Muscle layer of duodenum (tissue), 2 donors: ENCODE measurements around the gene PCLAF.
"Not testable (repeated sequence)": the region's sequence is repeated elsewhere in the genome, so short reads cannot be mapped to it uniquely, and the experiment has no call there.

Experiments used
- H3K27ac ChIP-seq: one replicate; pipeline ENCODE4 v1.7.0; 2013; ENCODE audit warnings: mild to moderate bottlenecking, low read length
- H3K27me3 ChIP-seq: one replicate; pipeline ENCODE4 v1.7.0; 2013; ENCODE audit warnings: low read depth, mild to moderate bottlenecking, control low read depth, low read length
- H3K36me3 ChIP-seq, 2 donors: one replicate each; pipeline ENCODE4 v1.7.0; 2013; ENCODE audit warnings: low read length in 2 of 2, control low read depth in 1 of 2, mild to moderate bottlenecking in 1 of 2; ENCODE audit not compliant: insufficient read depth in 2 of 2, control insufficient read depth in 1 of 2
- H3K4me1 ChIP-seq, 2 donors: one replicate each; pipeline ENCODE4 v1.7.0; 2013; ENCODE audit warnings: low read length in 2 of 2, mild to moderate bottlenecking in 2 of 2, control low read depth in 1 of 2, moderate library complexity in 1 of 2; ENCODE audit not compliant: insufficient read depth in 2 of 2, control insufficient read depth in 1 of 2
- H3K4me3 ChIP-seq, 2 donors: one replicate each; pipeline ENCODE4 v1.7.0; 2013; ENCODE audit warnings: low read length in 2 of 2, low read depth in 1 of 2, mild to moderate bottlenecking in 1 of 2
- H3K9me3 ChIP-seq, 2 donors: one replicate each; pipeline ENCODE4 v1.7.0; 2013; ENCODE audit warnings: low read length in 2 of 2, control low read depth in 1 of 2, mild to moderate bottlenecking in 1 of 2; ENCODE audit not compliant: control insufficient read depth in 1 of 2
- donor health status: healthy.

Gene PCLAF

GRCh38 chr15:64392471-64392870, 11.2 kb upstream of the PCLAF start:
- H3K4me1 ChIP-seq, H3K9me3 ChIP-seq, H3K27ac ChIP-seq, H3K4me3 ChIP-seq, H3K27me3 ChIP-seq: not testable (repeated sequence)
- peaks cover 24 to 31% of the 10 kb centered on the region in 2 donors for H3K36me3 ChIP-seq

- peaks cover 6 to 9% of the 10 kb centered on the region in 2 donors for H3K4me1 ChIP-seq
Measured at GRCh38 chr15:64389036-64389435, 7.8 kb upstream of the PCLAF start.

GRCh38 chr15:64387562-64388168, 6.4 kb upstream of the PCLAF start, which contains the start of gene TRIP4:
Gene TRIP4, plus strand, starts transcription at chr15:64387836. Its CDS starts 28 bp downstream, at chr15:64387864.
- no peaks in the 10 kb centered on the region for H3K36me3 ChIP-seq
- no peaks in the 10 kb centered on the region for H3K9me3 ChIP-seq
- peaks cover 6 to 9% of the 10 kb centered on the region in 2 donors for H3K4me1 ChIP-seq
- no peaks in the 10 kb centered on the region for H3K27me3 ChIP-seq
- H3K4me3 ChIP-seq, result peak within 1 kb of the TSS; percentile 96 to 97
- peak within 1 kb of the TSS; percentile 85 for H3K27ac ChIP-seq

More at GRCh38 chr15:64389036-64389435, 7.8 kb upstream of the PCLAF start:
- H3K4me3 ChIP-seq, result peak overlapping the region in 1 of 2 donors; percentile 97
- H3K27ac ChIP-seq, result no peak overlapping the region
- no peaks in the 10 kb centered on the region for H3K27me3 ChIP-seq
- H3K36me3 ChIP-seq, result peaks cover 0 to 3% of the 10 kb centered on the region in 2 donors
- no peaks in the 10 kb centered on the region for H3K9me3 ChIP-seq

GRCh38 chr15:64386291-64386690, 5.0 kb upstream of the PCLAF start:
- no peaks in the 10 kb centered on the region for H3K9me3 ChIP-seq
- no peaks in the 10 kb centered on the region for H3K27me3 ChIP-seq
- no peaks in the 10 kb centered on the region for H3K36me3 ChIP-seq
- H3K27ac ChIP-seq, result no peak overlapping the region
- peaks cover 8 to 9% of the 10 kb centered on the region in 2 donors for H3K4me1 ChIP-seq
- no peak overlapping the region for H3K4me3 ChIP-seq

- H3K4me1 ChIP-seq, result peaks cover 6 to 12% of the 10 kb centered on the region in 2 donors
- no peaks in the 10 kb centered on the region for H3K36me3 ChIP-seq
- no peak overlapping the region for H3K4me3 ChIP-seq
- no peaks in the 10 kb centered on the region for H3K27me3 ChIP-seq
- no peak overlapping the region for H3K27ac ChIP-seq
- H3K9me3 ChIP-seq, result no peaks in the 10 kb centered on the region
Measured at GRCh38 chr15:64383760-64384159, 2.5 kb upstream of the PCLAF start.

GRCh38 chr15:64380130-64380870, 941 bp downstream of the PCLAF start:
- H3K4me1 ChIP-seq, H3K9me3 ChIP-seq, H3K27ac ChIP-seq, H3K27me3 ChIP-seq, H3K36me3 ChIP-seq: not testable (repeated sequence)
- H3K4me3 ChIP-seq, result peak overlapping the region; percentile 87 to 88

GRCh38 chr15:64379216-64379960, 1.9 kb downstream of the PCLAF start:
- no peaks in the 10 kb centered on the region for H3K9me3 ChIP-seq
- peaks cover 3 to 7% of the 10 kb centered on the region in 2 donors for H3K4me1 ChIP-seq
- no peaks in the 10 kb centered on the region for H3K27me3 ChIP-seq
- H3K27ac ChIP-seq, result no peak overlapping the region
- H3K36me3 ChIP-seq, result no peaks in the 10 kb centered on the region
- no peak overlapping the region for H3K4me3 ChIP-seq

GRCh38 chr15:64373360-64373759, 7.9 kb downstream of the PCLAF start:
- H3K27me3 ChIP-seq, result no peaks in the 10 kb centered on the region
- H3K9me3 ChIP-seq, result no peaks in the 10 kb centered on the region
- no peaks in the 10 kb centered on the region for H3K4me1 ChIP-seq
- no peaks in the 10 kb centered on the region for H3K36me3 ChIP-seq
- no peak overlapping the region for H3K4me3 ChIP-seq
- H3K27ac ChIP-seq, result no peak overlapping the region

GRCh38 chr15:64371383-64371782, 9.9 kb downstream of the PCLAF start:
- not testable (repeated sequence) for H3K4me3 ChIP-seq, H3K9me3 ChIP-seq, H3K27ac ChIP-seq, H3K4me1 ChIP-seq, H3K27me3 ChIP-seq, H3K36me3 ChIP-seq

GRCh38 chr15:64369078-64369607, 12.1 kb downstream of the PCLAF start:
- no peak overlapping the region for H3K4me3 ChIP-seq
- no peak overlapping the region for H3K27ac ChIP-seq
- H3K4me1 ChIP-seq, result no peaks in the 10 kb centered on the region
- no peaks in the 10 kb centered on the region for H3K9me3 ChIP-seq
- no peaks in the 10 kb centered on the region for H3K36me3 ChIP-seq
- H3K27me3 ChIP-seq, result no peaks in the 10 kb centered on the region

- no peaks in the 10 kb centered on the region for H3K27me3 ChIP-seq
- no peak overlapping the region for H3K4me3 ChIP-seq
- no peaks in the 10 kb centered on the region for H3K36me3 ChIP-seq
- H3K9me3 ChIP-seq, result no peaks in the 10 kb centered on the region
- peaks cover 0 to 4% of the 10 kb centered on the region in 2 donors for H3K4me1 ChIP-seq
- no peak overlapping the region for H3K27ac ChIP-seq
Measured at GRCh38 chr15:64361259-64361658, 20.0 kb downstream of the PCLAF start.
